Suprapubic skin (tissue), 4 donors: ENCODE measurements around the gene TRPV4. TPM values are rescaled to one million over a fixed set of nuclear protein-coding genes. Genes with fewer than 3 reads are reported as not detected.

Experiments
- DNase-seq, 2 donors: peaks; one replicate each; pipeline ENCODE4 v3.0.0-alpha.2; 2019; ENCODE audit warnings: low spot score in 2 of 2
- H3K27ac ChIP-seq: fragments of 200-600 bp; sonication (generic); one replicate; pipeline ENCODE4 v1.5.1; 2019
- H3K27me3 ChIP-seq: fragments of 200-600 bp; sonication (generic); one replicate; pipeline ENCODE4 v1.5.1; 2019
- H3K36me3 ChIP-seq: fragments of 200-600 bp; sonication (generic); one replicate; pipeline ENCODE4 v1.5.1; 2019
- H3K4me1 ChIP-seq: fragments of 200-600 bp; sonication (generic); one replicate; pipeline ENCODE4 v1.5.1; 2019
- H3K4me3 ChIP-seq: fragments of 200-600 bp; sonication (generic); one replicate; pipeline ENCODE4 v1.5.1; 2019; ENCODE audit warnings: mild to moderate bottlenecking
- H3K9me3 ChIP-seq: fragments of 200-600 bp; sonication (generic); one replicate; pipeline ENCODE4 v1.5.1; 2019
- EP300 ChIP-seq: sonication (generic); formaldehyde crosslinking; IDR thresholded peaks from one replicate; pipeline ENCODE4 v1.6.1; 2017; ENCODE audit warnings: antibody characterized with exemption
- POLR2A ChIP-seq, 2 donors: fragments of 450-650 bp; IDR thresholded peaks; one replicate each; pipeline ENCODE4 v1.6.1; 2017; ENCODE audit warnings: antibody characterized with exemption in 2 of 2, mild to moderate bottlenecking in 2 of 2, moderate library complexity in 2 of 2
- POLR2AphosphoS5 ChIP-seq, 3 donors: sonication (generic); formaldehyde crosslinking; IDR thresholded peaks; one replicate each; pipeline ENCODE4 v1.6.1; 2017; ENCODE audit warnings: antibody characterized with exemption in 3 of 3
- WGBS: methylation state at CpG from one replicate; pipeline ENCODE4 v1.1.5; 2018; 5-methylcytosine and 5-hydroxymethylcytosine counted together
- total RNA-seq, 4 donors: library from RNA; depleted of rRNA; stranded (reverse); fragments of >200 nt; gene quantifications; one replicate each; pipeline ENCODE4 v1.1.0, GENCODE V29; 2016
- TF ChIP-seq, protein P1 (sequence below), 2 donors: fragments of 200-600 bp in 1 of 2; fragments of 450-650 bp in 1 of 2; sonication (generic) in 1 of 2; IDR thresholded peaks; one replicate each; pipeline ENCODE4 v1.5.1; 2016 to 2019; ENCODE audit warnings: antibody characterized with exemption in 2 of 2, mild to moderate bottlenecking in 1 of 2, moderate library complexity in 1 of 2

TRPV4 gene
- total RNA-seq, 4 donors from 2014 or later: 4.0 to 11.9 (median 5.4) TPM

DNA sequence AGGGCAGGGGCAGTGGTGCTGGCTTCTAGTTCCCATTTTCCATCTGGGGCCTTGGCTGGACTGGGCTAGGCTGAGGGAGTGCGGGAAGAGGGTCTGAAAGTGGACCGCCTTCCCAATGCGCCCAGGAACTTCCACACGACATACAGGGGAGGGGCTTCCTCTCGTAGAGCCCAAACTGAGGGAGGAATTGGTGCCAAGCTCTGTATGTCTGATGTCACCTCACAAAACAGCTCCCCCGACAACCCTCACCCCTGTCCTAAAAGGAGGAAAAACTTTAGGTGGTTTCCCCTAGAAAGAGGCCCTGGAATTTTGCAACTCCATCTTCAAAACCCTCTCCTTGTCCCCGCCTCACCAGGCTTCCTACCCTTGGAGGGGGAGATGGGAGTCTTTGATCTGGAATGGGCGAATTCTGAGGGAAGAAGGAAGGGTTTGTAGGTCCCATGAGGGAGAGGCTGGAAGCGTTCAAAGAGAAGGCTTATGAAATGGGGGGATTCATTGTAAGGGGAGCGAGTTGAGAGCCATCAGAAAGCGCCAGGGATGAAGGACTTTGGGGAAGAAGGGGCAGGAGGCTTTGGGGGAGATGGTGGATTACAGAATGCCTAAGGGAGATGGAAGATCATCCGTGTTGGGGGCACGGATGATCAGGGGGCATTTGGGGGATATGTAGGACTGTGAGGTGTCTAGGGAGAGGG lies 46.3 kb upstream of the TRPV4 start:
- Histone ChIP-seq H3K4me1 (peaks cover 62% of the 10 kb centered on the region), H3K27me3 (no peaks in the 10 kb centered on the region)
- WGBS: 7% methylated on average over 12 of the region's 13 CpGs

DNA sequence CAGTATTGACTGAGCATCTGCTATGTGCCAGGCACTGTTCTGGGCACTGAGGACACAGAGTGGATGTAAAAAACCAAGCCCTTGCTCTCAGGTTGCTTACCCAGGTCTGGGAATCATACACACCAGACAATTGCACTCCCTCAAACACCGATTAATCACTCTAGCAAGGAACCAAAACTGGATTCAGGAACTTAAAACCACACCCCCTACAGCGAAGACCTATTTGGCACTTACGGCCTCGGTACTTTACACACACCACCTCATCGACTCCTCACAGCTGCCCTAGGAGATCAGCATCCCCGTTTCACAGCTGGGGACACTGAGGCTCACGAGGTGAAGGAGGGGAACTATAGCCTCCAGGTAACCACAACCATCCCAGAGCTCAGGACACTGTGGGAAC lies 45.6 kb upstream of the TRPV4 start:
- H3K27ac ChIP-seq: peak overlapping the region; percentile 90
- 31% methylated on average over 7 of the region's 7 CpGs for WGBS
- peaks cover 70% of the 10 kb centered on the region for H3K4me1 ChIP-seq
- H3K4me3 ChIP-seq: peak overlapping the region; percentile 91
- no peak for DNase-seq
- TF ChIP-seq, protein P1, sequence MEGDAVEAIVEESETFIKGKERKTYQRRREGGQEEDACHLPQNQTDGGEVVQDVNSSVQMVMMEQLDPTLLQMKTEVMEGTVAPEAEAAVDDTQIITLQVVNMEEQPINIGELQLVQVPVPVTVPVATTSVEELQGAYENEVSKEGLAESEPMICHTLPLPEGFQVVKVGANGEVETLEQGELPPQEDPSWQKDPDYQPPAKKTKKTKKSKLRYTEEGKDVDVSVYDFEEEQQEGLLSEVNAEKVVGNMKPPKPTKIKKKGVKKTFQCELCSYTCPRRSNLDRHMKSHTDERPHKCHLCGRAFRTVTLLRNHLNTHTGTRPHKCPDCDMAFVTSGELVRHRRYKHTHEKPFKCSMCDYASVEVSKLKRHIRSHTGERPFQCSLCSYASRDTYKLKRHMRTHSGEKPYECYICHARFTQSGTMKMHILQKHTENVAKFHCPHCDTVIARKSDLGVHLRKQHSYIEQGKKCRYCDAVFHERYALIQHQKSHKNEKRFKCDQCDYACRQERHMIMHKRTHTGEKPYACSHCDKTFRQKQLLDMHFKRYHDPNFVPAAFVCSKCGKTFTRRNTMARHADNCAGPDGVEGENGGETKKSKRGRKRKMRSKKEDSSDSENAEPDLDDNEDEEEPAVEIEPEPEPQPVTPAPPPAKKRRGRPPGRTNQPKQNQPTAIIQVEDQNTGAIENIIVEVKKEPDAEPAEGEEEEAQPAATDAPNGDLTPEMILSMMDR (IDR thresholded peaks at IDR 0.05): no peak
- TF ChIP-seq POLR2AphosphoS5 (IDR thresholded peaks at IDR 0.05) (no peak), POLR2A (IDR thresholded peaks at IDR 0.05) (no peak), EP300 (no peak)
- no peaks in the 10 kb centered on the region for H3K27me3 ChIP-seq
- H3K36me3 ChIP-seq: no peaks in the 10 kb centered on the region
- no peaks in the 10 kb centered on the region for H3K9me3 ChIP-seq

More for the DNA sequence above, 46.3 kb upstream of the TRPV4 start:
- TF ChIP-seq EP300 (no peak), POLR2A (IDR thresholded peaks at IDR 0.05) (no peak), POLR2AphosphoS5 (IDR thresholded peaks at IDR 0.05) (no peak)
- TF ChIP-seq, protein P1 (IDR thresholded peaks at IDR 0.05): no peak
- Histone ChIP-seq H3K9me3 (no peaks in the 10 kb centered on the region), H3K4me3 (peak overlapping the region; percentile 91), H3K36me3 (no peaks in the 10 kb centered on the region), H3K27ac (peak overlapping the region; percentile 90)
- no peak for DNase-seq

DNA sequence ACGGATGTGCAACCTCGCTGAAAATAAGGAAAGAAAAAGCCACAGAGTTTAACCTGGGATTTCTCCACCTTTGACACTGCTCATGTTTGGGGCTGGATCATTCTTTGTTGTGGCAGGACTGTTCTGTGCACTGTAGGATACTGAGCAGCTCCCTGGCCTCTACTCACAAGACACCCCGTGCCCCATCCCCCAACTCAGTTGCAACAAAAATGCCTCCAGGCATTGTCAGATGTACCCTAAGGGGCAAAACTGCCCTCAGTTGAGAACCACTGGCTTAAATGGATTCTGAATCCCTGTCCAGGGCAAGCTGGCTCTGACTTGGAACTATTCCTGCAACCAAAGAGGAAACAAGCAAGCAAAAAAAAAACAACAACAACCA lies 45.0 kb upstream of the TRPV4 start:
- Histone ChIP-seq H3K9me3 (no peaks in the 10 kb centered on the region), H3K36me3 (no peaks in the 10 kb centered on the region), H3K27me3 (no peaks in the 10 kb centered on the region), H3K4me1 (peaks cover 70% of the 10 kb centered on the region), H3K27ac (peak overlapping the region; percentile 90), H3K4me3 (peak overlapping the region; percentile 91)
- 76% methylated on average over 3 of the region's 3 CpGs for WGBS
- TF ChIP-seq POLR2A (IDR thresholded peaks at IDR 0.05) (no peak), POLR2AphosphoS5 (IDR thresholded peaks at IDR 0.05) (no peak), EP300 (no peak)
- TF ChIP-seq, protein P1 (IDR thresholded peaks at IDR 0.05): no peak
- DNase-seq: no peak

DNA sequence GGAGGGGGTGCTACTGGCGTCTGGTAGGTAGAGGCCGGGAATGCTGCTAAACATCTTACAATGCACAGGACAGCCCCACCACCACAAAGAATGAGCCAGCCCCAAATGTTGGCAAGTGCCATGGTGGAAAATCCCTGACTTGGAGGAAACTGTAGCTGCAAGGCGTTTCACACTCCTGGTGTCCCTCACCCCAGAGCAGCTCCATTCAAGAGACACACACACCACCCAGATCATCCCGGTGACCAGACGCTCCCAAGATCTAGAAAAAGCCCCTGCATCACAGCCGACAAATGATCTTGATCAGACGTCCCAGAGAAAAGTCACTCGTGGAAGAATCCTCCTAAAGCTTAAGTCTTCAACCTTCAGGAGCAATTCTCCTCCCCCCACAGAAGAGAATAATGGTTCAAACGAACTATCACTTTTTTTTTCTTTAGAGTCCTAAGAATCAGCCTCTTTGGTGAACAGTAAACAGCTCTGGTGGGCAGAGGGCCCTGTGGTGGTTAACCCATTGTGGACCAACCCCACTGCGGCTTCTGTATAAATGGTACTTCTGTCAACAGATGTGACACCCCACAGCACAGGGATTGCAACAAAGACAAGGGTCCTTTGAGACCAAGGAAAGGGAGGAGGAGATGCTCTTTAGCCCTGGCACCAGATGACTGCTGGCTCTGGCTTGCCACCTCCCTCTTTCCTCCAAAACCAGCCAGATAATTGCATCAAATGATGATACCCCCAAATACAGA lies 44.5 kb upstream of the TRPV4 start:
- no peak for DNase-seq
- Histone ChIP-seq H3K4me1 (peaks cover 72% of the 10 kb centered on the region), H3K27ac (peak overlapping the region; percentile 90), H3K27me3 (no peaks in the 10 kb centered on the region), H3K36me3 (no peaks in the 10 kb centered on the region), H3K9me3 (no peaks in the 10 kb centered on the region), H3K4me3 (peak overlapping the region; percentile 91)
- WGBS: 53% methylated on average over 7 of the region's 10 CpGs
- TF ChIP-seq, protein P1 (IDR thresholded peaks at IDR 0.05): no peak
- TF ChIP-seq POLR2AphosphoS5 (IDR thresholded peaks at IDR 0.05) (no peak), EP300 (no peak), POLR2A (IDR thresholded peaks at IDR 0.05) (no peak)

DNA sequence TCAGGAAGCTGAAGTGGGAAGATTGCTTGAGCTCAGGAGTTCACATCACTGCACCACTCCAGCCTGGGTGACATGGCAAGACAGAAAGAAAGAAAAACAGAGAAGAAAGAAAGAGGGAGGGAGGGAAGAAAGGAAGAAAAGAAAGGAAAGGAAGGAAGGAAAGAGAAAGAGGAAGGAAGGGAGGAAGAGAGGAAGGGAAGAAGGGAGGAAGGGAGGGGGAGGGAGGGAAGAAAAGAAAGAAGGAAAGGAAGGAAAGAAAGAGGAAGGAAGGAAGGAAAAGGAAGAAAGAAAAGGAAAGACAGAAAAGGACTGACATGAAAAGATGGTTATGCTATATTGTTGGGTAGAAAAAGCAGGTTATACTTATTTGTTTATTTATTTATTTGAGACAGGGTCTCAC lies 43.2 kb upstream of the TRPV4 start:
- peaks cover 83% of the 10 kb centered on the region for H3K4me1 ChIP-seq
- H3K36me3 ChIP-seq: peaks cover 6% of the 10 kb centered on the region
- peak overlapping the region; percentile 90 for H3K27ac ChIP-seq
- DNase-seq: no peak
- no peak overlapping the region for H3K4me3 ChIP-seq
- no peak for TF ChIP-seq EP300
- TF ChIP-seq POLR2A (IDR thresholded peaks at IDR 0.05): no peak
- TF ChIP-seq POLR2AphosphoS5 (IDR thresholded peaks at IDR 0.05): no peak
- TF ChIP-seq, protein P1 (IDR thresholded peaks at IDR 0.05): no peak
- no peaks in the 10 kb centered on the region for H3K27me3 ChIP-seq
- H3K9me3 ChIP-seq: no peaks in the 10 kb centered on the region
